Left forelimb (tissue), 1 donor: ENCODE results near the gene RPL13.

ENCODE experiments used
- DNase-seq: peaks from one replicate; pipeline ENCODE4 v3.0.0-alpha.2; 2018; ENCODE audit warnings: low spot score

RPL13 gene

GRCh38 chr16:89560378-89561141 lies at the start of gene RPL13:
TSS of gene RPL13 (plus strand) at chr16:89560682. CDS start at chr16:89560960, 278 bp downstream.
- DNase-seq = peak; percentile 95

DNA sequence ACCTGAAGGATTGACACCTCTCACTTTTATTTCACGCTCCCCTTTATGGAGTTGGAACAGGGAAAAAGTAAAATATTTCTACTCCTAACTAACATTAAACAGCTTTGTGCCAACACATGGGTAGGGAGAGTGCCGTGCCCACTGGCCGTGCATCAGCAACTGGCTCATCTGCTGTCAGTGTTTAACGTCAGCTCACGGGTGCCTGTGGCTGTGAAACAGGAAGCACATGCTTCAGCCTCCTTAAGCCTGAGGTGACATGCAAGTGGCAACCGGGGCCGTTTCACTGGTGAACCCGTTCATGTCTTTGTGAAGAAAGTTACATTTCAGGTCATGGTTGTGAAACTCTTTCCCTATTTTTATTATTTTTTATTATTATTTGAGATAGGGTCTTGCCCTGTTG lies 49.1 kb upstream of the RPL13 start:
- DNase-seq = no peak

GRCh38 chr16:89512453-89512852 lies 48.0 kb upstream of the RPL13 start:
- no peak for DNase-seq

DNA sequence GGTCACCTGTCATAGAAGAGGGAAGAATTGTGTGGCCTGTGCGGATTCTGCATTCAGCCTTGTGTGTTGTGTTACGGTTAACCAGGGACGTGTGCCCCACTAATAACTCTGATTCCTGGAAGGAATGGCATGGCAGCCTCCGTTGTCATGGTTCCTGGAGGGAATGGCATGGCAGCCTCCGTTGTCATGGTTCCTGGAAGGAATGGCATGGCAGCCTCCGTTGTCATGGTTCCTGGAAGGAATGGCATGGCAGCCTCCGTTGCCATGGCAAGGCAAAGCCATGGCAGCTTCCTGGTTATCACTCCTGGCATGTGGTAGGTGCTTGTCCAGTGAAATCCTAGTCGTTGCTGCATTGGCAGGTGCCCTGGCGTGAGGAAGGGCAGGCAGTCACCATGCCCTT lies 43.4 kb upstream of the RPL13 start:
- DNase-seq = no peak

GRCh38 chr16:89519881-89520280 lies 40.6 kb upstream of the RPL13 start:
- no peak for DNase-seq

- DNase-seq = no peak
Measured at GRCh38 chr16:89522287-89522686, 38.2 kb upstream of the RPL13 start.

DNA sequence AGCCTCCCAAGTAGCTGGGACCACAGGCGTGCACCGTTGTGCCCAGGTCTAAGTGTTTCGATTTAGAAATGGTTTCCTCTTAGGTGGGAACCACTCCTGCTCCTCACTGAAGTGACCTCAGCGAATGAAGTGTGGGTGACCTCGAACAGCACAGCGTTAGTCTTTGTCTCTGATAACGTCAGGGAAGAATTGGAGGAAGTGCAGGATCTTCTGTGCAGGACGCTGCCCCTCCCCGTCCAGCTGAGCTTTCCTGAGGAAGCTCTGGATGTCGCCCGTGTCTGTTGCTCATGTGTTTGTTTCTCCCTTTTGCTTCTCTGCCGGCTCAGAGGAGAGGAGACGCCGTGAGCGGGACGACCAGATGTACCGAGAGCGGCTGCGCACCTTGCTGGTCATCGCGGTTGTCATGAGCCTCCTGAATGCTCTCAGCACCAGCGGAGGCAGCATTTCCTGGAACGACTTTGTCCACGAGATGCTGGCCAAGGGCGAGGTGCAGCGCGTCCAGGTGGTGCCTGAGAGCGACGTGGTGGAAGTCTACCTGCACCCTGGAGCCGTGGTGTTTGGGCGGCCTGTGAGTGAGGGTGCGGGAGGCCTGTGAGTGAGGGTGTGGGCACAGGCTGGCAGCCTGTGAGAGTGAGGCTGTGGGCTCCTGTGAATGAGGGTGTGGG lies 36.7 kb upstream of the RPL13 start:
- DNase-seq = no peak

DNA sequence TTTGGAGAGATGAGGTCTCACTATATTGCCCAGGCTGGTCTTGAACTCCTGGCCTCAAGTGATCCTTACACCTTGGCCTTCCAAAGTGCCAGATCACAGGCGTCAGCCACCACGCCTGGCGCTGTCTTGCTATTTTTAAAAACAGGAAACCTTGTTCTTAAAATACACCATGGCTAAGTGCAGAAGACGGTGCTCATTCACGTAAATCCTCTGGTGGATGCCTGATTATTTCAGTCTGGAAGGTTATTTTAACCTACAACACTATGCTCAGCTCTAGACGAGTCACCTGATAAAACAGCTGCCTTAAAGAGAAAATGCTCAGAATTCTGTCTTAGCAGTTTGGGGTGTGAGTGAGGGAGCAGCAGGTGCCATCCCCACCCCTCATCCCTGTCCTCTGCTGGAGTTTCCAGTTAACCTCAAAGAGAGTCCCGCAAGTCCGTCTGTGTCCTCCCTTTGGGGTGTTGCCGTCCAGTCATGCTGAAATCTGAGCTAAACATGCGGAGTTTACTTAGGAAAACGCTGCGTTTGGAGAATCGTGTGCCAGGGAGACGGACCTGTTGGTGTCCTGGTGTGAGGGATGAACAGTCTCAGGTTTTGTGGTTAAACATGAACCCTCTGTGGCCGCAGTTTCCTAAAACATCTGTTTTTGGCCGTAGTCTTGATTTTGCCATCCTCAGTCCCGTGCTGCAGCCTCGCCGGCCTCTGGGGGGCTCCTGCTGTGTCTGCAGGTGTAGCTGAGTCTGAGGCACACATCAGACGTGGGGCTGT lies 35.2 kb upstream of the RPL13 start:
- no peak for DNase-seq

DNA sequence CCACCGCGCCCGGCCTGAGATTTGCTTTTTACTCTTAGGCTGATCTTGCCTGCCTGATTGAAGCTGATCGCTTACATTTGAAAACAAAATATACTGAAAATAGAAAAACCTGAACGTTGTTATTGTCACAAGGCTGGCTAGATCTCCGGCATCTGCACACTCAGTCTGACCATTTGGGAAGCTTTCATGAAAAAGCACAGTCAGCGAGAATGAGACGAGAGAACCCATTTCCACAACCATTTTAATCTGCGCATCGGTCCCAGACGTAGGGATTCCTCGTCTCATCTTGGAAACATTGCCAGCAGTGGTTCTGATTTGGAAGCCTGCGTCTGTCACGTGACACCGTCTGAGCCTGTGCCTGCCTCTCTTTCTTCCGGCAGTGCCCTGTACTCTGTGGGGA lies 31.4 kb upstream of the RPL13 start:
- no peak for DNase-seq

DNA sequence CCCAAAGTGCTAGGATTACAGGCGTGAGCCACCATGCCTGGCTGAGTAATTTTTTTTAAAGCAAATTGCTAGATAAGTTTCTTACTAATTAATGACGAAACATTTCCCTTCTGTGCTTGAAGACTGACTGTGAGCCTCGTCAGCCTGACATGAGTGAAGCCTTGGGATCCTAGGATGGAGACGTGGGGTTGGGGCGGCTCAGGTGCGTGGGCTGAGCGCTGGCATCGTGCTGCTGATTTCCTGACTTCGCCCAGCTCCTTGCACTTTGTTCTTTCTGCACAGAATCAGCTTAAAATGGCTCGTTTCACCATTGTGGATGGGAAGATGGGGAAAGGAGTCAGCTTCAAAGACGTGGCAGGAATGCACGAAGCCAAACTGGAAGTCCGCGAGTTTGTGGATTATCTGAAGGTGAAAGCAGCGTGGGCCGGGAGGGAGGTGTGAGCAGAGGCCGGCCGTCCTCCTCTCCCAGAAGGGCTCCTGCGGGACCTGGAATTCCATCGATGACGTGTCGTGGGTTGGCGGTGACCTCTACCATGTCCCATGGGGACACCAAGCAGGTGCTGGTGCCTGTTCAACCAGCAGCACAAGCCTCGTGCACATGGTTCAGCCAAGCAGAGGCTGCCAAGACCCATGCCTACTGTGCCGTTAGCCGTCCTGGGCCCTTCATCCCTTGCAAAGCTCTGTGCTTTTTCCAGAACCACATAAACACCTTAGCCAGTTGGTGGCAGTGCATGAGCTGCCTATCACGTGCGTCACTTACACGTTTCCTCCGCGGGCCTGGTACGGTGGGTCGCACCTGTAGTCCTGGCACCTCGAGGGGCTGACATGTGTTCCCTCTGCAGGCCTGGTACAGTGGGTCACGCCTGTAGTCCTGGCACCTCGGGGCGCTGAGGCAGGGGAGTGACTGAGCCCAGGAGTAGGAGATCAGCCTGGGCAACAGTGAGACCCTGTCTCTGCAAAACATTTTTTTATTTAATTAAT lies 29.8 kb upstream of the RPL13 start:
- no peak for DNase-seq

- no peak for DNase-seq
Measured at GRCh38 chr16:89531821-89532526, 28.5 kb upstream of the RPL13 start.

DNA sequence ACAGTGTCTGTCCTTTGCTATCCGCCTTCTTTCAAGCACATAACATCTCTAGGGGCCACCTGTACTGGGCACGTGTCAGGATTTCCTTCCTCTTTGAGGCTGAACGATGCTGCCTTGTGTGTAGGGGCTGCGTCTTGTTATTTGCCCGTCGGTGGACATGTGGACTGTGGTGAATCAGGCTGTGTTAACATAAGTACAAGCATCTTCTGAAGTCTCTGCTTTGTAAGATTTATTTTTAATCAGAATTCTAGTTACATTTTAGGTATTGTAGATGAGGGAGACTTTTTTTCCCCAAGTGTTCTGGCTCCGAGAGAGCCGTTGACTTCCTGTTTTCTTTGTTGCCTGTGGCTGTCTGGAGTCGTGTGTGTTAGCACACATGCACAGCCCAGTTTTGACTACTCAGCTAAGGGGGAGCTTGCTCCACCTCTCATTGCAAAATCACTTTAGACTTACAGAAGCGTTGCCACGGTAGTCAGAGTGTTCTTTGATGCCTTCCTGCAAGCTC lies 26.2 kb upstream of the RPL13 start:
- no peak for DNase-seq

DNA sequence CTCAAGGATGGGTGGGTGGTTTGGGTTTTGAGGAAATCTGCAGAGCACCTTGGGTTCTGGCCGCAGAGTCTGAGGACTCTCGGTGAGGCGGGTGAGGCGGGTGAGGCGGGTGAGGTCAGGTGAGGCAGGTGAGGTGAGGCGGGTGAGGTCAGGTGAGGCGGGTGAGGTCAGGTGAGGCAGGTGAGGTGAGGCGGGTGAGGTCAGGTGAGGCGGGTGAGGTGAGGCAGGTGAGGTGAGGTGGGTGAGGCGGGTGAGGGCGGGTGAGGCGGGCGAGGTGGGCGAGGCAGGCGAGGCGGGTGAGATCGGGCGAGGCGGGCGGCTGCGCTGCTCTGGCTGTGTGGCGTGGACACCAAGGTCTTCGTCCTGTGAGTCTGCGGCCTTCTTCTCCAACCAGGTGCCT lies 24.1 kb upstream of the RPL13 start:
- no peak for DNase-seq

- no peak for DNase-seq
Measured at GRCh38 chr16:89536886-89537548, 23.5 kb upstream of the RPL13 start.

GRCh38 chr16:89537549-89537925 lies 22.9 kb upstream of the RPL13 start:
- DNase-seq = no peak

DNA sequence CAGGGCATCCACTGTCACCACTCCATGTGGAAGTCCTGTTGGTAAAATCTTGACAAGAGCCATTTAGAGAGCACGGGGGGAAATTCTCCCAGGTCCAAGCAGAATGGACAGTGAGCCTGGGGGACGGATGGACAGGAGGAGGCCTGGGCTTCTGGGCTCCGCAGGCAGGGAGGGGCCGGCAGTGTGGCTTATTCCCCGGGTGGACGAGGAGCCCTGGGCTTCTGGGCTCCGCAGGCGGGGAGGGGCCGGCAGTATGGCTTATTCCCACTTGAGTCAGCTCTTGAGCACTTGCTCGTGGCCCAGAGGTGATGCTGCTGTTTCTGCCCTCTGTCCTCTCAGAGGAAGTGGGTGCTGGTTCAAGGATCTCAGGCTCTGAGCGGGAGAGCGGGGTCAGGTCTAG lies 22.2 kb upstream of the RPL13 start:
- DNase-seq = no peak

DNA sequence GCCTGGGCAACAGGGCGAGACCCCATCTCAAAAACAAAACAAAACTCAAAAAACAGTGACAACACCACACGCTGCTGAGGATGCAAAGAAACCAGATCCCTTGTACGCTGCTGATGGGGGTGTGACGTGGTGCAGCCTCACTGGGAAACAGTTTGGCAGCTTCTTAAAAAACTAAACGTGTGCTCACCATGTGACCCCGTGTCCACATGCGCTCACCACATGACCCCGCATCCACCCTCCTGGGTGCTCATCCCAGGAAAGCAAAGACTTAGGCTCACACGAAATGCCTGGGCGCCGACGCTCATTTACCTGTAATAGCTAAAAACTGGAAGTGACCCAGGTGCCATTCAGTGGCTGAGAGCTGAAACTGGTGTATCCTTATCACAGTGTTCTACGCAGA lies 19.9 kb upstream of the RPL13 start:
- DNase-seq = no peak

- DNase-seq = no peak
Measured at GRCh38 chr16:89541792-89542191, 18.7 kb upstream of the RPL13 start.

GRCh38 chr16:89544113-89544512 lies 16.4 kb upstream of the RPL13 start:
- no peak for DNase-seq

- no peak for DNase-seq
Measured at GRCh38 chr16:89544713-89545043, 15.8 kb upstream of the RPL13 start.
